Urothelium cell line (cell line): Measurements from ENCODE around the gene MATN1.

ENCODE experiments used
- DNase-seq: peaks from one replicate; pipeline ENCODE4 v3.0.0; 2011; ENCODE audit warnings: low spot score, mixed read lengths
- FAIRE-seq: peaks from 2 replicates; lab custom pipeline; 2011; peaks lifted over from hg19 to GRCh38; lab: Jason Lieb, UNC

MATN1 gene

DNA sequence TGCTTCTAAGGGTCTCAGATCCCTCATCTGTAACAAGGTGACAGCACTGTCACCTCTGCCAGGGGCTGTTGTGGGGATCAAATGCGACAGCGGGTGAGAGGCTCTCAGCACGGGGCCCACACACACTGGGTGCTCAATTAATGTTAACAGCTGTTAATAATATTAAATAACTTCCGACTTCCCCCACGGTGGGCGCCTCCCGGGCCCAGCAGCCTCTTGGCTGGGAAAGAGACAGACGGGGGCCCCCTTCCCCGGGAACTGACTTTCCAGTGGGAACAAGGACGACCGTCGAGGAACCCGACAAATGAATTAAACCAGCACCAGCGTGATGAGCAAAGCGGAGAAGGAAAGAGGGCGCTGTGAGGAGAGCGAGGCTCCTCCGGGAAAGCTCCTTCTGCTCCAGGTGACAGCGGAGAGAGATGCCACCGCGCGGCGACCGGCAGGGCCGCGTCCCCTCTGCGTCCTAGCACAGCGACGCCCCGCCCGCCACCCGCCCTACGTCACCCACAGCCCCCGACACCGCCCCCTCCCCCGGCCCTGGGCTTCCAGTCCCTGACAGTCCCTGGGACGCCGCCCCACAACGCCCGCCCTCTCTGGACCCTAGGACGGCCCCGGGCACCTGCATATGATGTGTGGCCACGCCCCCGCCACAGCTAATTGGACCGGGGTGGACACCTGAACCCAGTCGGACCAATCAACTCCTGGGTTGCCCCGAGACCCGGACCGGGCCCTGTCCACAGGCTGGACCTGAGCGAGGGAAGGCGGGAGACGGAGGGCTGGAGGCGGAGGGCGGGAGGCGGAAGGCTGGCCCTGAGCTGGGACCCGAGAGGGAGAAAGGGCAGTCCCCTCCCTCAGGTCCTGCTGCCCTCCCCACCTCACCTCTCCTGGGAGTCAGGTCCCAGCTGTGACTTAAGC lies 38.2 kb downstream of the MATN1 start:
- no peak for FAIRE-seq
- no peak for DNase-seq

DNA sequence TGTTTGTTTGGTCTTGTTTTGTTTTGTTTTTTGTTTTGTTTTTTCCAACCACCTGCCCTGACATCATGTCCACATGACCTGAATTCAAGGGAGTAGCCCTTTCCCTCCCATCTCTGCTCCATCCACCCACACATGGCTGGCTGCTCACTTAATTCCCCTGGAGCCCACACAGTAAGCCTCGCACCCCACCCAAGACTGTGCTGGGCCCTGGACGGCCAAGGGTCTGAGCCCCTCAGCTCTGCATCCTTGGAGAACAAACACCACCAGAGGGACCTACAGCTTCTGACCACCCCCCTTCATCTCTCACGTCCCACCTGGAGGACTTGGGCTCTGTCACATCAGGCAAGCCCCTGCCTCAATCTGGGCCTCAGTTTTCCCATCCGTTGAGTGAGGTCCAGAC lies 39.1 kb downstream of the MATN1 start:
- DNase-seq (no peak), FAIRE-seq (no peak)

GRCh38 chr1:30683699-30684098 lies 39.7 kb downstream of the MATN1 start:
- FAIRE-seq (no peak), DNase-seq (no peak)

DNA sequence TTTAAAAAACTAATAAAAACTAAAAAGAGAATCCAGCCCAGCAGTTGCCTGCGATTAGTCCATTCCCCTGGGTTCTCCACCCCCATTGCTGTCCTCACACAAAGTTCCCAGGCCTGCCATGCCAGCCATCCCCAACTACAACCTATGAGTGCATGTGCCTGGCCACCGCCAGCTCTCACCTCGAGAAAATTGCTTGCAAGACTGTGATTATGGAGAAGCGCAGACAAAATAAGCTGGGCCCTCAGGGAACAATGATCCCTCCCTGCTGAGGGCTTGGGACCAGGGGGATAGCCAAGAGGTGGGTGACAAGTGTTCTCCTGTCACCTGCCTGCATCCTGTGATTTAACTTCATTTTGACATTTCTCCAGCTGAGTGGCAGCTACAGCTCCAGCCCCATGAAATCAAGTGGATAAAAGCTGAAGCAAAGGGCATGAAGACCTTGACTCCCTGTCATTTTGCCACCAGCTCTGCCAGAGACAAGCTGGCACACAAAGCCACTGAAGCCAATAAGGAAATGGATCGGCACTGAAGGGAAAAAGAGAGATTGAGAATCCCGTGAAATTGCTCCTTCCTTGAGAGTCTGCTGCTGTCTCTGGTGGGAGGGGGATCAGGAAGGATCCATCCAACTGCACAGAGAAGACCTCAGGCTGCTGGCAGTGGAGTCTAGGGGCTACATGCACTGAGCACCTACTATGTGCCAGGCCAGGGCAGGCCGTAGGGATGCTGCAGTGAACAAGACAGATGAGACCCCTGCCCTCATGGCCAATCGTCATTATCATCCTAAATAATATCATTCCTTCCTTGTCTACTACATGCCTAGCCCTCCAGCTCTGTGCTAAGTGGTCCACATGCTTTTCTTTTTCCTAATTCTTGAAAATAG lies 40.7 kb downstream of the MATN1 start:
- no peak for FAIRE-seq
- DNase-seq = no peak

DNA sequence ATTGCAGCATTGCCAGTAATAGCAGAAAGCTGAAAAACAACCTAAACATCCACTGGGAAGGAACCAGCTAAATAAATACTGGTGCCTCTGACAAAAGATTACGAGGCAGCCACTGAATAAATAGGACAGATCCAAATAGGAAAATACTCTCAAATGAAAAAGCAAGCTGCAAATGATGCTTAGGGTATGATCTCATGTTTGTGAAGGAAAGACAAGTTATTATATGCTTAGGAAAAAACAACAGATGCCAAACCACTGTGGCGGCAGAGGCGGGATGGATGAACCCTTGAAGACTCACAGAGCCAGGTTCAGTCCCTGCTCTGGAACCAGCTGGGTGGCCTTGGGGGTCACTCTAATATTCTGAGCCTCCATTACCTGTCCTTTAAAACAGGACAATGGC lies 41.6 kb downstream of the MATN1 start:
- FAIRE-seq (no peak), DNase-seq (no peak)

- DNase-seq (no peak), FAIRE-seq (no peak)
These were observed 42.5 kb downstream of the MATN1 start for GRCh38 chr1:30680879-30681278.

GRCh38 chr1:30680429-30680828 lies 43.0 kb downstream of the MATN1 start:
- no peak for DNase-seq
- no peak for FAIRE-seq

DNA sequence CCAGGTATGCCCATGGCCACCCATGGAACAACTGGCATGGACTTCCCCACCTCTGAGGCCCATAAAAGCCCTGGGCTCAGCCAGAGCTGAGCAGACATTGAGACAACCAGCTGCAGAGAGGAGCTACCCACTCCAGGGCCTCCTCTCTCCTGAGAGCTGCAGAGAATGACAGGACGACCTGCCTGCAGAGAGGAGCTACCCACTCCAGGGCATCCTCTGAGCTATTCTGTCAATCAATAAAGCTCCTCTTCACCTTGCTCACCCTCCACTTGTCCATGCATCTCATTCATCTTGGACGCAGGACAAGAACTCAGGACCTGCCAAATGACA lies 43.4 kb downstream of the MATN1 start:
- DNase-seq = no peak
- no peak for FAIRE-seq

- FAIRE-seq = no peak
- DNase-seq = no peak
These were observed 44.0 kb downstream of the MATN1 start for GRCh38 chr1:30679201-30679975.

DNA sequence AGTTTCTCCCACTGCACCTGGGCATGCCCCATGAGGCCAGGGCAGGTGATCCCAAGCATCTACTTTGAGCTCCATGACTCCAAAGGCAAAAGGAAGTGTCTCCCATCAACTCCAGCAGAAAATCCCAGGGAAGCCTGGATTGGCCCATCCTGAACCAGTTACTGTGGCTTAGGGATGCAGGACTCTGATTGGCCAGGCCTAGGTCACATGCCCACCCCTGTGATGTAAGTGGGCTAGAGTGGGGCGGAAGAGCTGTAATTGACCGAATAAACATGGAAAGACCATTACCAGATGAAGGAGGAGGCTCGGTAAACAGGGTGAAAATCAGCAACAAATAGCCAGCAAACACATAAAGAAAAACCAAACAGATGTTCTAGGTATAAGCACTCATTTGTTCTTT lies 45.2 kb downstream of the MATN1 start:
- FAIRE-seq (no peak), DNase-seq (no peak)

DNA sequence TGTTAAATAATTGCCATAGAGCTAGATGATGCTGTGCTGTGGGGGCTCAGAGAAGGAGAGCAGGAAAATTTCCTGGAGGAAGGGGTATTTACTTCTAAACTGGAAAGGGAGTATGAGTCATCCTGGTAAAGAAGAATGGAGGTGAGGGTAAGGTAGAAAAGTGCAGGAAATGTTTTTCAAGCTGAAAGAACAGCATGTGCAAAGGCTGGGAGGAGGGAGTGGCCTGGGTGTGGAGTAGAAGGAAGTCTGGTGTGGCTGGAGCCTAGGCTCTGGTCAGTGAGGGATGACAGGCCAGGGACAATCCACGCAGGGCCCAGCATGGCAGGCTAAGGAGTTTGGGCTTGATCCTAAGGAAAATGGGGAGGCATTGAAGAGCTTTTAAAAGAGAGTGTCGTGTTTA lies 45.9 kb downstream of the MATN1 start:
- FAIRE-seq (no peak), DNase-seq (no peak)

DNA sequence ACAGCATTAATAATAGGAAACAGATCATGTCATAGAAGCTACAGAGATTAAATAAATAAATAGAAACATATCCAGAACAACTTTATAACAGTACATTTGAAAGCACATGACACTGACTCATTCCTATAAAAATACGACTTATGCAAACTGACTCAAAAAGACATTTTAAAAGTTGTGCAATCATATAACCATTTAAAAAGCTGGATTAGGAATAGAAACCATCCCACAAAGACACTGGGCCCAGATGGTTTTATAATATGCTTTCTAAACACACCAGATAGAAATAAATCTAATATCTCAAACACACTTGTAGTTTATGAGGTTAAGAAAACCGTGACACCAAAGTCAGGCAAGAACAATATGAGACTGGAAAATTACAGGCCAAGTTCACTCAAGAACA lies 47.6 kb downstream of the MATN1 start:
- FAIRE-seq = no peak
- no peak for DNase-seq

DNA sequence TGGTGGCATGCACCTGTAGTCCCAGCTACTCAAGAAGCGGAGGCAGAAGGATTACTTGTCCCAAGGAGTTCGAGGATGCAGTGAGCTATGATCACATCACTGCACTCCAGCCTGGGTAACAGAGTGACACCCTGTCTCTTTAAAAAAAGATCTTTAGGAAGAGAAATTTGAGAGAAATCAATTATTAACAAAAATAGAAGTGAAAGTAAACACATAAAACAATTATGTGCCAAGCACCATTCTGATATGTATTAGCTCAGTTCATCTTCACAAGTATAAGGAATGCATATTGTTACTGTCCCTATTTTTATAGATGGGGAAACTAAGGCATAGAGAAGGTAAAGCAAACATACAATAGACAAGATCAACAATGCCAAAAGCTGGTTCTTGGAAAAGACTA lies 48.1 kb downstream of the MATN1 start:
- no peak for FAIRE-seq
- no peak for DNase-seq

DNA sequence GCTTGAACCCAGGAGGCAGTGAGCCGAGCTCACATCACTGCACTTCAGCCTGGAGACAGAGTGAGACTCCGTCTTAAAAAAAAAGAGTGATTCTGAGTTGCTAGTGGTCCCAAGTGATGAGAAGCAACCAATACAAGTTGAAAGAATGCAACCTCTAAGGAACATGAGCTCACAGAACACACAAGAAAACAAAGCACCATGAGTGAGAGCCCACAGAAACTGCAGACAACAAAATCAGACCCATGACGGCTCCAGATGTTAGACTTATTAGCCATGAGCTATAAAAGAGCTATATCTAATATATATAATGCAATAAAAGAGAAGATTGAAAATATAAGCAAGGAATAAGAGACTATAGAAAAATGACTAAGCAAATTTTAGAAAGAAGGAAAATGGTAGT lies 50.0 kb downstream of the MATN1 start:
- DNase-seq = no peak
- no peak for FAIRE-seq

GRCh38 chr1:30672661-30673060 lies 50.7 kb downstream of the MATN1 start:
- FAIRE-seq (no peak), DNase-seq (no peak)

- no peak for FAIRE-seq
- no peak for DNase-seq
These were observed 52.9 kb downstream of the MATN1 start for GRCh38 chr1:30670240-30671060.

DNA sequence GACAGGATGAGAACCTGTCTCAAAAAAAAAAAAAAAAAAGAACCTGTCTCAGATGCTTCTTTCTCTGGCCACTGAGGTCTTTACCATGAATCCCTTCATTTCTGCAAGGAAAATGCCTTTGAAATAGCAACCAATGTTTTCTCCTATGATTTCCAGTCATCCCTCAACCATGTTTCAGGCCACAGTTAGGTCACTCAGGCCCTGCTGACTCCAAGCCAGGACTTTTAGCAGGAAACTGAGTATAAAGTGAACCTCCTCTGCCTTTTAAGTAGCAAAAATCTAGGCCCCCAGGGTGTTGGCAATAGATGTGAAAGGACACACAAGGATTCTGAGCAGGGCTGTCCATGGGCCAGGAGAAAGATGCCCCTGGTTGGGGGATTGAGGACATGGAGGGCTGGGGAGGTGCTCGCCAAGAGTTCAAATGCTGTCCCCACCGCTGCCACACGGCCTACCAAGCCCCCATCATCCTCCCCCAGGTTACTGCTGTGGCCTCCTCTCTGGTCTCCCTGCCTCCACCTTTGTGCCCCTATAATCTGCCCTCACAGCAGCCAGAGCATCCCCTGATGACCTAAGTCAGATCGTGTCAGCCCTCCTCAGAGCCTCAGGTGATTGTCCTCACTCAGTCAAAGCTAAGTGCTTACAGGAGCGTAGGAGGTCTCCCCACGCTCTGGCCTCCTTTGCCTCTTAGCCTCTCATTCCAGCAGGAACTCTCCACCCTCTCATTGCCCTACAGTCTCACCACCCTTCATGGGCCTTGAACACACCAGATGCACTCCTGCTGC lies 54.6 kb downstream of the MATN1 start:
- no peak for FAIRE-seq
- DNase-seq = no peak

GRCh38 chr1:30668024-30668423 lies 55.4 kb downstream of the MATN1 start:
- DNase-seq (no peak), FAIRE-seq (no peak)

- FAIRE-seq = no peak
- no peak for DNase-seq
These were observed 56.6 kb downstream of the MATN1 start for GRCh38 chr1:30666756-30667273.
